HG03354 (cell line): Measurements from ENCODE around the gene CWH43.
"Not testable (repeated sequence)": the region's sequence is repeated elsewhere in the genome, so short reads cannot be mapped to it uniquely, and the experiment has no call there.

Experiments
- ATAC-seq: cut with Tn5 transposase; IDR thresholded peaks from one replicate; pipeline ENCODE4 v1.9.1; 2021; ENCODE audit warnings: mild to moderate bottlenecking; ENCODE audit not compliant: unreplicated experiment, poor library complexity, severe bottlenecking

Gene CWH43

GRCh38 chr4:48970471-48970921, 15.6 kb upstream of the CWH43 start:
- ATAC-seq, result no peak

DNA sequence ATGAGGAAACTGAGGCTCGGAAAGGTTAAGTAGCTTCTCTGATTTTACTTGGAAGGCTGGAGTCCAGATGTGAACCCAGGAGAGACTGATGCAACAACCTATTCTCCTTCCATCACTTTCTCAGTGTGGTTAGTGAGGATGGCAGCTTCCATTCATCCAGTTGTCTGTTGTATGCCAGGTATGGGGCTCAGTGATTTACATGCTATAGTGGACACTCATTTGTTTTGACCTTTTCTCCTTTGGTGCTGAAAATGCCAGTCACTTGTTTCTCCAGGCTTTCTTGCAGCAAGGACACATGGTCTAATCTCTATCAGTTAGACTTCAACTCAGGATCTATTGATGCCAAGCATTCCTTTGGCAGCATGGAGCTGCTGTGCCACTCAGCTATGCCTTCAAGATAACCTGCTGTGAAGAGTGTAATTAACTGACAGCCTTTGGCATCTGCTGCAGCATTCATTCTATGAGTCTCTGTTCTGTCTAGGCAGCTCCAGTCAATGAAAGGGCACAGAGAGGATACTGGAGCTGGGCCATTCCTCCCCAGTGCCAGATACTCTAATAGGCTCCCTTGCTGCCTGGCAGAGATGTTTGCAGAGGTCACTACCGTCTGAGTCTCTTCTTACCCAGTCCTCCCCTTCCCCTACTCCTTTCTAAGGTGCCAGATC, 11.0 kb upstream of the CWH43 start:
- ATAC-seq, result no peak

DNA sequence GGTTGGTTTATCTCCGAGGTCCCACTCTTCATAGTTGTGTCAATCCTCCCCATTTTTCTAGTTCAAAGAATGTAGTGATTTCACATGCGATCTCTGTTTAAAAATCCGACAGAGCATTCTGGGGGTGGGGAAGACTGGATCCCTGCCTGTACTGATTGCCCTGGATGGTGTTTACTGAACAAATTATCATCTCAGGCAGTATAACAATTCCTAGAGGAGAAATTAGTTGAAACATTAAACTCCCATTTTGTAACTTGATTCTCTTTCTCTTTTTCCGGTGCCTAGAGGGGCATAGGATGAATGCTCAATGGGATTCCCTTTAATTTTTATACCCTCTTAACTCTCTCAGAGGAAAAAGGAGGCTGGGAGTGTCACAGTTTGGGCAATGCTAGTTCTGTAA, 10.0 kb upstream of the CWH43 start:
- no peak for ATAC-seq

DNA sequence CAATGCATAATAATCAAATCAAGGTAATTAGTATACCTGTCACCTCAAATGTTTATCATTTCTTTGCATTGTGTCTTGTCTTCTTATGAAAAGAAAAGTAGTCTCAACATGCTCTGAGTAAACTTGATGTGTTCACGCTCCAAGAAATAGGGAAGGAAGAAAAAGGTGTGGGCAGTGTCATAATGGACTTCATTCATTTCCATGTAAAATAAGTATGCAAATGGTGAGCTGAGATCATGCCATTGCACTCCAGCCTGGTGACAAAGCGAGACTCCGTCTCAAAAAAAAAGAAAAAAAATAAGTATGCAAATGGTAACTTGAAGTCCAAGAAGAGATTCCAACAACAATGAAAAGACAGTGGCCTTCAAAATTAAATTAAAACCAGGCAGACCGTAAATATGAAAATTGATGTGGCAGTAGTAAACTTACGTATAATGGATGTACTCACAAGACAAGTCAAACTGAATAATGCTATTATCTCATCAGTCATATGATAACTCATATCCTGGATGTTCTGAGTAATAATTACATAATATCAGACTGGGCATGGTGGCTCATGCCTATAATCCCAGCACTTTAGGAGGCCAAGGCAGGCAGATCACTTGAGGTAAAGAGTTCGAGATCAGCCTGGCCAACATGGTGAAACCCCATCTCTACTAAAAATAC, 6.0 kb upstream of the CWH43 start:
- no peak for ATAC-seq

- not testable (repeated sequence) for ATAC-seq
Measured at GRCh38 chr4:48984005-48984404, 2.1 kb upstream of the CWH43 start.

GRCh38 chr4:48985602-48985975, 486 bp upstream of the CWH43 start:
- no peak for ATAC-seq

DNA sequence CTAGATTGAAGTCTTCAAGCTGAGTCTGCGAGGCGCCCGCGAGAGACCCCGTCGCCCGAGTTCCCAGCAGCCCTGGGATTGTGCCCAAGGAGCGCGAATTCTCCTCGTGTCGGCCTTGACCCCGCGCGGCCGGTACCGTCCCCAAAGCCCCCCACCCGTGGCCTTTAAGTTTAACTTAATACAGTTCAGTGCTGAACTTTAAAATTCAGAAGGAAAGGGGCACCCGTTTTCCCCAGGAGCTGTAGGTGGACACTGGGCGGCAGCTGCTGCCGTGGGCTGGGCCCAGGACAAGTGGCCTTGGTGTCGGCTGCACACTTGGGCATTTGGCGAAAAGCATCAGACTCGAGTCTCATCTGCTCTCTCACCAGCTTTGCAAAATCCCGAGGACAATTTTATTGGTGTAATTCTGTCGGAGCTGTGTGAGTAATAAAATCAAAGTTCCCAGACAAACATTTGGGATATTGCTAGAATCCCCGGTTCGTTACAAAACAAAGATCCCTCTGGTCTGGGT, 634 bp downstream of the CWH43 start:
- no peak for ATAC-seq

DNA sequence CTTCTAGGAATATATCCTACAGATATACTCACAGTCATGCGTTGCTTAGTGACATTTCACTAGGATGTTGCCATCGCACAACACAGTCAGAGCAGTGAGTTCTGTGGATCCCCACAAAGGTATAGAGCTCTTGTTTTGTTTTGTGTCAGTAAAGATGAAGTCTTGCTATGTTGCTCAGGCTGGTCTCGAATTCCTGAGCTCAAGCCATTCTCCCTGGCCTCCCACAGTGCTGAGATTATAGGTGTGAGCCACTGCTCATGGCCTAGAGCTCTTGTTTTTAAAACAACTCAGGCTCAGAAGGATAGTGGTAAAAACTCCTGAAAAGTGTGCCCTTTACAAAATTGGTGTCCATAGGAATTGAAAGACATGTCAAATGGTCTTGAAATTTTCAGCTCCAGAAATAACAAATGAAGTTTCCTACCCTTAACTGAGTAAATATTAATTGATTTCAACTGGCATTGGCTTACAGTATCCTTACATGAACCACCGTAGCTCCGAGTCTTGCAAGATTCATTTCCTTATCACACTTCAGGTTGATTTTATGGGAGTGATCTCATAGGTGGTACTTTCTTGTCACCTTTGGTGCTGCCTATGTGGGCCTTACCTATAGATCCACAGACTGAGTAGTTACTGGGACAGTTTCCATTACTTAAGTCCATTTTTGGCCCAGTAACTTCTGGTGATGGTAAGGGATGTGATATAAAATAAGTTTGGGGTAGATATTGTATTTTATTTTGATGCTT, 3.6 kb downstream of the CWH43 start:
- ATAC-seq, result no peak

GRCh38 chr4:48991357-48991756, 5.3 kb downstream of the CWH43 start:
- no peak for ATAC-seq

DNA sequence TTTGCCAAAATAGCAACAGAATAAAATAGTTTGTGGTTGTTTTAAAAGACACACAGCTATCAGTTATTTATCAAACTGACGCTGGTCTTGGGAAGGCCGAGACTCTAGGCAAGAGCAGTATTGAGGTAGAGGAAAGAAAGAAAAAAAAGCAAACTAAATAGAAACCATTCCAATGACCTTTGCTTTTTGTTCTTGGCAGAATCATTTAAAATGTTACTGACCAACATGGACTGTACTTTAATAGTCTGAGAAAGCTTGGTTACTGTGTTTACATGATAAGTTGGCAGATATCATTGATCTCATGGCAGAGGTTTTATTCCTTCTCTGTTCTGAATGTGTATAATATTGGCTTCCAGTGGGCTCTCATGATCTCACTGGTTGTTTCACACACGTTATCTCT, 11.9 kb downstream of the CWH43 start:
- no peak for ATAC-seq

GRCh38 chr4:48998440-48998839, 12.4 kb downstream of the CWH43 start:
- ATAC-seq, result no peak

GRCh38 chr4:49000806-49001205, 14.7 kb downstream of the CWH43 start:
- no peak for ATAC-seq

DNA sequence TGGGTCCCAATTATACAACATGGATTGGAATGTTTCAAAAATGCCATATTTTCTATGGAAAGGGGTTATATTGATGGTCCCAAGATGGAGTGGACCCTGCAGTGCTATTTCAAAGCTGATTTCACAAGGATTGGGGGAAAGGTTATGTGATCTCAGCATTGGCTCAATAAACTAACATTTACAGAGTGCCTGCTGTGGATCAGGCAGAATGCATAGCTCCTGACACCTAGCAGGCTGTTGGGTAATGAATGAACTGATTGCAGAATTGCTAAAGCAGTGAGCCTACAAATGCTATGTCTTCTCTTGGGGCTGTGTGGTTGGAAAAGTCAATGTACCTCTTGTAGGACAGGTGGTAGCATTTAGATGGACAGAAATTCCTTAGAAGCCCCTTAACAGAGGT, 16.9 kb downstream of the CWH43 start:
- no peak for ATAC-seq

GRCh38 chr4:49018718-49019295, 32.7 kb downstream of the CWH43 start:
- no peak for ATAC-seq

GRCh38 chr4:49032440-49033161, 46.5 kb downstream of the CWH43 start:
- ATAC-seq, result no peak

GRCh38 chr4:49036528-49036927, 50.5 kb downstream of the CWH43 start:
- ATAC-seq, result no peak

DNA sequence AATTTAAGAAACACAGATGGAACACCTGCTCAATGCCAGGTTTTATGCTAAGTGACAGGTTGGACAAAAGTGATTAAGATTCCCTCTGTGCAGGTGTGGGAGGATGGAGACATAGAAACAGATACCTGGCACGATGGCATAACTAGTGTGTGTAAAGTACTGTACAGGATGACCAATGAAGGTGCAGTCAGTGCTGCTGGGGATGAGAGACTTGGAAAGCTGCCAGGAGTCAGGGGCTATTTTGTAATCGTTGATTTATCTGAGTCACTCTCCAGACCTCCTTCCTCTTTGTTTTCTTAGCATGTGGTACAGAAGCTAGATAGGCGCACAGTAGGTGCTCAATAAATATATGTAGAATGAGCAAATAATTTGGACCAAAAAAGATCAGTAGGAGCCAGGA, 58.2 kb downstream of the CWH43 start:
- ATAC-seq, result no peak

GRCh38 chr4:49058306-49058705, 72.2 kb downstream of the CWH43 start:
- no peak for ATAC-seq

DNA sequence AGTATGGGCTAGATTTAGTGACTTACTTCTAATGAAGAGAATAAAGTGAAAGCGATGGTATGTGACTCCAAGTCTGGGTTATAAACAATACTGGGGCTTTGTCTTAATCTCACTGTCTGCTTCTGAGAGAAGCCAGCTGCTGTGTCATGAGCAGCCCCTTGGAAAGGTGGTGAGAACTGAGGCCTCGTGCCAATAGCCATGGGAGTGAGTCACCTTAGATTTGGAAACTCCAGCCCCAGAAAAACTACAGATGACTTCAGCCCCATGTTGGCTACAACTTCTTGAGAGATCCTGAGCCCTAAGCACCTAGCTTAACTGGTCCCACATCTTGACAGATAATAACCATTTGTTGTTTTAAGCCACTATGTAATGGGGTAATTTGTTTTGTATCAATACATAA, 77.6 kb downstream of the CWH43 start:
- no peak for ATAC-seq

- ATAC-seq, result not testable (repeated sequence)
Measured at GRCh38 chr4:49072196-49072595, 86.1 kb downstream of the CWH43 start.
